MM.1S (cell line): ENCODE measurements around the gene TUBB4B.
A peak's percentile ranks its signal among the peaks of the same experiment; 100 is the strongest.

Source experiments
- DNase-seq: peaks from one replicate; pipeline ENCODE4 v3.0.0-alpha.2; 2015
- H2AFZ ChIP-seq: fragments of 300-600 bp; sonication (generic); 2 replicates; pipeline ENCODE4 v1.6.0; 2016; ENCODE audit warnings: antibody characterized with exemption, low read length
- H3F3A ChIP-seq: fragments of 300-600 bp; sonication (generic); 2 replicates; pipeline ENCODE4 v1.6.1; 2016; ENCODE audit warnings: mild to moderate bottlenecking, antibody characterized with exemption, low read length, moderate library complexity, mixed read lengths; ENCODE audit not compliant: insufficient read depth
- H3K27ac ChIP-seq: fragments of 300-600 bp; sonication (generic); 2 replicates; pipeline ENCODE4 v1.5.1; 2016; ENCODE audit warnings: mild to moderate bottlenecking, low read length
- H3K27me3 ChIP-seq: fragments of 300-600 bp; sonication (generic); replicated peaks from 2 replicates; pipeline ENCODE4 v1.6.0; 2016; ENCODE audit warnings: low read length; ENCODE audit not compliant: insufficient read depth
- H3K36me3 ChIP-seq: fragments of 300-600 bp; sonication (generic); replicated peaks from 2 replicates; pipeline ENCODE4 v1.6.1; 2016; ENCODE audit warnings: mild to moderate bottlenecking, low read length, mixed read lengths; ENCODE audit not compliant: insufficient read depth
- H3K4me1 ChIP-seq: fragments of 300-600 bp; sonication (generic); 2 replicates; pipeline ENCODE4 v1.6.1; 2016; ENCODE audit warnings: low read length, mixed read lengths
- H3K4me2 ChIP-seq: fragments of 300-600 bp; sonication (generic); 2 replicates; pipeline ENCODE4 v1.6.0; 2016; ENCODE audit warnings: low read depth, low read length
- H3K4me3 ChIP-seq: fragments of 300-600 bp; sonication (generic); 2 replicates; pipeline ENCODE4 v1.5.1; 2016; ENCODE audit warnings: low read length, mixed read lengths
- H3K79me2 ChIP-seq: fragments of 300-600 bp; sonication (generic); 2 replicates; pipeline ENCODE4 v1.6.1; 2016; ENCODE audit warnings: mixed run types, low read length, mixed read lengths
- H3K9ac ChIP-seq: fragments of 300-600 bp; sonication (generic); 2 replicates; pipeline ENCODE4 v1.6.1; 2016; ENCODE audit warnings: low read length, mixed read lengths
- H3K9me2 ChIP-seq: fragments of 300-600 bp; sonication (generic); replicated peaks from 2 replicates; pipeline ENCODE4 v1.6.1; 2016; ENCODE audit warnings: mild to moderate bottlenecking, low read length, mixed read lengths; ENCODE audit not compliant: insufficient read depth
- H3K9me3 ChIP-seq: fragments of 300-600 bp; sonication (generic); replicated peaks from 2 replicates; pipeline ENCODE4 v1.6.1; 2016; ENCODE audit warnings: mild to moderate bottlenecking, low read length, mixed read lengths; ENCODE audit not compliant: insufficient read depth
- H4K20me1 ChIP-seq: fragments of 300-600 bp; sonication (generic); 2 replicates; pipeline ENCODE4 v1.6.1; 2016; ENCODE audit warnings: mild to moderate bottlenecking, low read length, moderate library complexity, mixed read lengths; ENCODE audit not compliant: insufficient read depth
- EZH2 ChIP-seq: fragments of 300-600 bp; sonication (generic); optimal IDR thresholded peaks from 2 replicates; pipeline ENCODE3; 2017; ENCODE audit warnings: low read depth, mild to moderate bottlenecking, antibody characterized with exemption, low read length, mixed read lengths
- EZH2phosphoT487 ChIP-seq: fragments of 300-600 bp; sonication (generic); IDR thresholded peaks from 2 replicates; pipeline ENCODE4 v1.6.1; 2018; ENCODE audit warnings: antibody characterized with exemption, low read length
- TF ChIP-seq, protein P1 (sequence below): fragments of 300-600 bp; sonication (generic); IDR thresholded peaks from 2 replicates; pipeline ENCODE4 v1.5.1; 2016; ENCODE audit warnings: antibody characterized with exemption, low read length, mixed read lengths

Gene TUBB4B

DNA sequence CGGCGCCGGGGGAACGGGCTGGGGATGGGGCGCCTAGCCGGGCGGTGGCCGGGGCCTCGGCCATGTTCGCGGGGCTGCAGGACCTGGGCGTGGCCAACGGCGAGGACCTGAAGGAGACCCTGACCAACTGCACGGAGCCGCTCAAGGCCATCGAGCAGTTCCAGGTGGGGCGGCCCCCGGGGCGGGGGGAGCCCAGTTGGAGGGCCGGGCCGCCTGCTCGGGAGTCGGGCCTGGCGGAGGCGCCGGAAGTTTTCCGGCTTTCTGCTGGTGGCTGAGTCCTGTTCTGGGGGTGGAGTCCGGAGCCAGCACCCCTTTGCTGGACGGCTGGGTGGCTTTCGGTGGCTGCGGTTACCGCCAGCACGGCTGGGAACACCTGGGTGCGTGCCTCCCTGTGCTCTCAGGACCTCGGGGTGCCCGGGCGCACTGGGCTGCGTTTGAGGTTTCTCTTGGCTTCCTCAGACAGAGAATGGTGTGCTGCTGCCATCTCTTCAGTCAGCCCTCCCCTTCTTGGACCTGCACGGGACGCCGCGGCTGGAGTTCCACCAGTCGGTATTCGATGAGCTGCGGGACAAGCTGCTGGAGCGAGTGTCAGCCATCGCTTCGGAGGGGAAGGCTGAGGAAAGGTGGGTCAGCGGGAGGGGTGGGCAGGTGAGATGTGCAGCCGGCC lies 14.5 kb downstream of the TUBB4B start:
- peaks cover 4% of the 10 kb centered on the region; the same call in 1 of the 2 replicates for H3K36me3 ChIP-seq
- H3K79me2 ChIP-seq: peaks cover 24% of the 10 kb centered on the region
- peak overlapping the region; percentile 61; the same call in 1 of the 2 replicates for H3K27ac ChIP-seq
- H3F3A ChIP-seq: peaks cover 8% of the 10 kb centered on the region
- DNase-seq: peak; percentile 69
- peaks cover 10% of the 10 kb centered on the region; the same call in 1 of the 2 replicates for H3K4me1 ChIP-seq
- H3K9me2 ChIP-seq: no peaks in the 10 kb centered on the region
- peak overlapping the region; percentile 94 for H3K4me3 ChIP-seq
- peak overlapping the region; percentile 81 for H3K9ac ChIP-seq
- no peak for TF ChIP-seq EZH2phosphoT487
- TF ChIP-seq, protein P1, sequence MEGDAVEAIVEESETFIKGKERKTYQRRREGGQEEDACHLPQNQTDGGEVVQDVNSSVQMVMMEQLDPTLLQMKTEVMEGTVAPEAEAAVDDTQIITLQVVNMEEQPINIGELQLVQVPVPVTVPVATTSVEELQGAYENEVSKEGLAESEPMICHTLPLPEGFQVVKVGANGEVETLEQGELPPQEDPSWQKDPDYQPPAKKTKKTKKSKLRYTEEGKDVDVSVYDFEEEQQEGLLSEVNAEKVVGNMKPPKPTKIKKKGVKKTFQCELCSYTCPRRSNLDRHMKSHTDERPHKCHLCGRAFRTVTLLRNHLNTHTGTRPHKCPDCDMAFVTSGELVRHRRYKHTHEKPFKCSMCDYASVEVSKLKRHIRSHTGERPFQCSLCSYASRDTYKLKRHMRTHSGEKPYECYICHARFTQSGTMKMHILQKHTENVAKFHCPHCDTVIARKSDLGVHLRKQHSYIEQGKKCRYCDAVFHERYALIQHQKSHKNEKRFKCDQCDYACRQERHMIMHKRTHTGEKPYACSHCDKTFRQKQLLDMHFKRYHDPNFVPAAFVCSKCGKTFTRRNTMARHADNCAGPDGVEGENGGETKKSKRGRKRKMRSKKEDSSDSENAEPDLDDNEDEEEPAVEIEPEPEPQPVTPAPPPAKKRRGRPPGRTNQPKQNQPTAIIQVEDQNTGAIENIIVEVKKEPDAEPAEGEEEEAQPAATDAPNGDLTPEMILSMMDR: no peak
- TF ChIP-seq EZH2: no peak
- no peaks in the 10 kb centered on the region for H4K20me1 ChIP-seq
- H3K27me3 ChIP-seq: no peaks in the 10 kb centered on the region
- peak overlapping the region; percentile 59 for H2AFZ ChIP-seq
- H3K4me2 ChIP-seq: peak overlapping the region; percentile 97
- no peaks in the 10 kb centered on the region for H3K9me3 ChIP-seq

DNA sequence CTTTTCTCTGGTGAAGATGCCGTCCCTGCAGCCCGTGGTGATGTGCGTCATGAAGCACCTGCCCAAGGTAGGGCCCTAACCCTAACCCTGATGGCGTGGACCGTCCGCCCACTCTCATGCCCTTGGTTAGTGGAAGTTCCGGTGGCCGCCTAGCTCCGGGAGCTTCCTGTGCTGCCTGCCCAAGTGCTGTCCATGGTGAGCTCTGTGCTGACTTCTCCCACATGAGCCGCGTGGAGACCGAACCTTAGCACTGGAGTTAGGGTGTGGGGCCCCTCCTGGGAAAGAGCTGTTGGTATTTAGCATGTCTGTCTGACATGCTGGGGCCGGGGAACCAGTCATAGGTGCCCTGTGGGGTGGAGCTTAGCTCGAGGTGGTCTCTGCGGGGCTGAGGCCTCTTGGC lies 15.3 kb downstream of the TUBB4B start:
- Histone ChIP-seq H3K9me2 (no peaks in the 10 kb centered on the region), H3K9me3 (no peaks in the 10 kb centered on the region), H3K4me2 (peak overlapping the region; percentile 97), H3F3A (peaks cover 8% of the 10 kb centered on the region), H3K36me3 (peaks cover 4% of the 10 kb centered on the region; the same call in 1 of the 2 replicates), H3K27ac (no peak overlapping the region), H3K79me2 (peaks cover 24% of the 10 kb centered on the region), H3K27me3 (no peaks in the 10 kb centered on the region), H4K20me1 (no peaks in the 10 kb centered on the region), H3K4me1 (peaks cover 10% of the 10 kb centered on the region; the same call in 1 of the 2 replicates), H3K4me3 (peak overlapping the region; percentile 94), H2AFZ (no peak overlapping the region), H3K9ac (peak overlapping the region; percentile 81; the same call in 1 of the 2 replicates)
- no peak for DNase-seq
- TF ChIP-seq EZH2 (no peak), EZH2phosphoT487 (no peak)
- TF ChIP-seq, protein P1: no peak

DNA sequence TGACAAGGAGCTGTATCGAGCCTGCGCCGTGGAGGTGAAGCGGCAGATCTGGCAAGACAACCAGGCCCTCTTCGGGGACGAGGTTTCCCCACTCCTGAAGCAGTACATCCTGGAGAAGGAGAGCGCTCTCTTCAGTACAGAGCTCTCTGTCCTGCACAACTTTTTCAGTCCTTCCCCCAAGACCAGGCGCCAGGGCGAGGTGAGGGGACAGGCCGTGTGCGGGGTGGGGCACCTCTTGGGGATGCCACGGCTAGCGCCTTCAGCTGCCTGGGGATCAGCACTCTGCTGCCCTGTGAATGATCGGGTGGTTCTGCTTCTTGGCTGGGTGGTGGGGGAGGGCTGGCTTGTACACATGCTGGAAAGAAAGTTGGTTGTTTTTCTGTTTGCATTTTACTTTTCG lies 15.8 kb downstream of the TUBB4B start:
- H3K27me3 ChIP-seq: no peaks in the 10 kb centered on the region
- no peak for DNase-seq
- H3F3A ChIP-seq: peaks cover 8% of the 10 kb centered on the region
- no peak overlapping the region for H3K27ac ChIP-seq
- no peaks in the 10 kb centered on the region for H3K9me2 ChIP-seq
- H4K20me1 ChIP-seq: no peaks in the 10 kb centered on the region
- H3K4me3 ChIP-seq: no peak overlapping the region
- H3K36me3 ChIP-seq: peaks cover 4% of the 10 kb centered on the region; the same call in 1 of the 2 replicates
- H3K9me3 ChIP-seq: no peaks in the 10 kb centered on the region
- peaks cover 10% of the 10 kb centered on the region; the same call in 1 of the 2 replicates for H3K4me1 ChIP-seq
- no peak for TF ChIP-seq EZH2
- TF ChIP-seq, protein P1: no peak
- TF ChIP-seq EZH2phosphoT487: no peak
- no peak overlapping the region for H3K9ac ChIP-seq
- no peak overlapping the region for H3K4me2 ChIP-seq
- no peak overlapping the region for H2AFZ ChIP-seq
- peaks cover 24% of the 10 kb centered on the region for H3K79me2 ChIP-seq
